ENCODE data around the gene DMKN.

Gene DMKN

GRCh38 chr19:35549174-35549788 is 35.8 kb upstream of the DMKN start:
- H3K79me2 ChIP-seq (ENCODE audit: insufficient read depth, low read length) = peaks cover 19% of the 10 kb centered on the region; the same call in 1 of the 2 replicates
- H3F3A ChIP-seq (ENCODE audit: insufficient read depth) = no peaks in the 10 kb centered on the region
- H3K27me3 ChIP-seq (ENCODE audit: low read length) = no peaks in the 10 kb centered on the region
- no peaks in the 10 kb centered on the region for H4K20me1 ChIP-seq (ENCODE audit: low read depth, low read length)
- H3K9me2 ChIP-seq (replicated peaks; ENCODE audit: insufficient read depth, low read length) = no peaks in the 10 kb centered on the region
- no peak for TF ChIP-seq EZH2phosphoT487 (conservative IDR thresholded peaks at IDR 0.05; ENCODE audit: low read length)
- TF ChIP-seq, protein P1, sequence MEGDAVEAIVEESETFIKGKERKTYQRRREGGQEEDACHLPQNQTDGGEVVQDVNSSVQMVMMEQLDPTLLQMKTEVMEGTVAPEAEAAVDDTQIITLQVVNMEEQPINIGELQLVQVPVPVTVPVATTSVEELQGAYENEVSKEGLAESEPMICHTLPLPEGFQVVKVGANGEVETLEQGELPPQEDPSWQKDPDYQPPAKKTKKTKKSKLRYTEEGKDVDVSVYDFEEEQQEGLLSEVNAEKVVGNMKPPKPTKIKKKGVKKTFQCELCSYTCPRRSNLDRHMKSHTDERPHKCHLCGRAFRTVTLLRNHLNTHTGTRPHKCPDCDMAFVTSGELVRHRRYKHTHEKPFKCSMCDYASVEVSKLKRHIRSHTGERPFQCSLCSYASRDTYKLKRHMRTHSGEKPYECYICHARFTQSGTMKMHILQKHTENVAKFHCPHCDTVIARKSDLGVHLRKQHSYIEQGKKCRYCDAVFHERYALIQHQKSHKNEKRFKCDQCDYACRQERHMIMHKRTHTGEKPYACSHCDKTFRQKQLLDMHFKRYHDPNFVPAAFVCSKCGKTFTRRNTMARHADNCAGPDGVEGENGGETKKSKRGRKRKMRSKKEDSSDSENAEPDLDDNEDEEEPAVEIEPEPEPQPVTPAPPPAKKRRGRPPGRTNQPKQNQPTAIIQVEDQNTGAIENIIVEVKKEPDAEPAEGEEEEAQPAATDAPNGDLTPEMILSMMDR (IDR thresholded peaks at IDR 0.05; ENCODE audit: insufficient read depth, low read length, poor library complexity, severe bottlenecking) = peak; percentile 71
- H3K9me3 ChIP-seq (ENCODE audit: insufficient read depth, low read length) = no peaks in the 10 kb centered on the region
- no peak overlapping the region for H2AFZ ChIP-seq (ENCODE audit: low read depth, low read length, severe bottlenecking)
- H3K4me3 ChIP-seq (ENCODE audit: insufficient read depth, low read length, poor library complexity, severe bottlenecking) = no peak overlapping the region
- no peak overlapping the region for H3K4me2 ChIP-seq (ENCODE audit: low read depth, low read length, poor library complexity, severe bottlenecking)
- H3K27ac ChIP-seq (ENCODE audit: low read depth, low read length) = no peak overlapping the region
- H3K9ac ChIP-seq (ENCODE audit: low read length) = no peak overlapping the region
- H3K36me3 ChIP-seq (ENCODE audit: low read length) = no peaks in the 10 kb centered on the region

- Histone ChIP-seq H3K9me3 (ENCODE audit: insufficient read depth, low read length) (no peaks in the 10 kb centered on the region), H3K9ac (ENCODE audit: low read length) (peak overlapping the region; percentile 99), H3F3A (ENCODE audit: insufficient read depth) (no peaks in the 10 kb centered on the region), H3K27ac (ENCODE audit: low read depth, low read length) (no peak overlapping the region), H3K36me3 (ENCODE audit: low read length) (no peaks in the 10 kb centered on the region), H3K4me3 (ENCODE audit: insufficient read depth, low read length, poor library complexity, severe bottlenecking) (peak overlapping the region; percentile 100), H3K27me3 (ENCODE audit: low read length) (no peaks in the 10 kb centered on the region), H4K20me1 (ENCODE audit: low read depth, low read length) (no peaks in the 10 kb centered on the region), H2AFZ (ENCODE audit: low read depth, low read length, severe bottlenecking) (no peak overlapping the region), H3K9me2 (replicated peaks; ENCODE audit: insufficient read depth, low read length) (no peaks in the 10 kb centered on the region), H3K4me2 (ENCODE audit: low read depth, low read length, poor library complexity, severe bottlenecking) (peak overlapping the region; percentile 96), H3K79me2 (ENCODE audit: insufficient read depth, low read length) (peaks cover 19% of the 10 kb centered on the region; the same call in 1 of the 2 replicates)
- TF ChIP-seq, protein P1 (IDR thresholded peaks at IDR 0.05; ENCODE audit: insufficient read depth, low read length, poor library complexity, severe bottlenecking) = no peak
Observed at GRCh38 chr19:35546532-35546931, 33.1 kb upstream of the DMKN start.

- Histone ChIP-seq H3K4me2 (ENCODE audit: low read depth, low read length, poor library complexity, severe bottlenecking) (peak overlapping the region; percentile 96), H3F3A (ENCODE audit: insufficient read depth) (no peaks in the 10 kb centered on the region), H3K79me2 (ENCODE audit: insufficient read depth, low read length) (peaks cover 19% of the 10 kb centered on the region; the same call in 1 of the 2 replicates), H2AFZ (ENCODE audit: low read depth, low read length, severe bottlenecking) (peak overlapping the region; percentile 100), H4K20me1 (ENCODE audit: low read depth, low read length) (no peaks in the 10 kb centered on the region), H3K36me3 (ENCODE audit: low read length) (no peaks in the 10 kb centered on the region), H3K9ac (ENCODE audit: low read length) (peak overlapping the region; percentile 99), H3K27ac (ENCODE audit: low read depth, low read length) (peak overlapping the region; percentile 24; the same call in 1 of the 2 replicates), H3K4me3 (ENCODE audit: insufficient read depth, low read length, poor library complexity, severe bottlenecking) (peak overlapping the region; percentile 100), H3K9me2 (replicated peaks; ENCODE audit: insufficient read depth, low read length) (no peaks in the 10 kb centered on the region), H3K9me3 (ENCODE audit: insufficient read depth, low read length) (no peaks in the 10 kb centered on the region), H3K27me3 (ENCODE audit: low read length) (no peaks in the 10 kb centered on the region)
- TF ChIP-seq EZH2phosphoT487 (conservative IDR thresholded peaks at IDR 0.05; ENCODE audit: low read length) = no peak
- TF ChIP-seq, protein P1 (IDR thresholded peaks at IDR 0.05; ENCODE audit: insufficient read depth, low read length, poor library complexity, severe bottlenecking) = no peak
Observed at GRCh38 chr19:35545855-35546381, 32.5 kb upstream of the DMKN start.

All from SU-DHL-6 (cell line).